H1 (cell line): Measurements from ENCODE around the gene RFNG.

ENCODE experiments used
- CTCF ChIP-seq, 3 experiments: IDR thresholded peaks; 1 replicate in 2 of 3; 2 replicates in 1 of 3; pipeline versions ENCODE4 v1.5.1 to v1.6.1; 2011; ENCODE audit warnings: low read length in 3 of 3, mild to moderate bottlenecking in 3 of 3, inconsistent platforms in 2 of 3, low read depth in 1 of 3, moderate library complexity in 1 of 3; ENCODE audit not compliant: insufficient read depth in 1 of 3; ENCODE audit errors: control extremely low read depth in 1 of 3
- JUN ChIP-seq: IDR thresholded peaks from 2 replicates; pipeline ENCODE4 v1.6.1; 2011; ENCODE audit warnings: low read depth, mild to moderate bottlenecking, improper control_type of control experiment, low read length
- JUND ChIP-seq: IDR thresholded peaks from 2 replicates; pipeline ENCODE4 v1.6.1; 2011; ENCODE audit warnings: mild to moderate bottlenecking, improper control_type of control experiment, low read length
- RFX5 ChIP-seq: IDR thresholded peaks from 2 replicates; pipeline ENCODE4 v1.6.1; 2011; ENCODE audit warnings: low read depth, low read length, improper control_type of control experiment, borderline replicate concordance
- TCF12 ChIP-seq: IDR thresholded peaks from 2 replicates; pipeline ENCODE4 v1.6.1; 2011; ENCODE audit warnings: low read depth, mild to moderate bottlenecking, low read length

- no peak for TF ChIP-seq RFX5
- TF ChIP-seq JUND: no peak
- no peak for TF ChIP-seq TCF12
- TF ChIP-seq JUN: no peak
- TF ChIP-seq CTCF (IDR thresholded peaks at IDR 0.05; ENCODE audit: control extremely low read depth in 1 of 3, insufficient read depth in 1 of 3, low read depth in 1 of 3, low read length in 3 of 3): no peak
These were observed 42.2 kb downstream of the RFNG start for GRCh38 chr17:82009413-82009812.
